H9 (cell line): ENCODE measurements around the gene ZNF132. TPM values are rescaled to one million over a fixed set of nuclear protein-coding genes. Genes with fewer than 3 reads are reported as not detected.

ENCODE experiments used
- DNase-seq: peaks from one replicate; pipeline ENCODE4 v3.0.0-alpha.2; 2017
- H2AFZ ChIP-seq: one replicate; pipeline ENCODE4 v1.6.1; 2013; ENCODE audit warnings: mild to moderate bottlenecking, low read length, control low read depth, moderate library complexity
- H2AK5ac ChIP-seq: 2 replicates; pipeline ENCODE4 v1.6.1; 2013; ENCODE audit warnings: low read length, control low read depth, mixed read lengths; ENCODE audit not compliant: insufficient read length
- H2BK120ac ChIP-seq: one replicate; pipeline ENCODE4 v1.6.1; 2013; ENCODE audit warnings: low read depth, mild to moderate bottlenecking, low read length, control low read depth, inconsistent platforms; ENCODE audit not compliant: poor library complexity, severe bottlenecking
- H2BK12ac ChIP-seq: 2 replicates; pipeline ENCODE4 v1.6.1; 2013; ENCODE audit warnings: low read length, control low read depth, mixed read lengths, low read depth; ENCODE audit not compliant: insufficient read length
- H2BK15ac ChIP-seq: 2 replicates; pipeline ENCODE4 v1.6.1; 2013; ENCODE audit warnings: low read depth, low read length, control low read depth
- H2BK20ac ChIP-seq: one replicate; pipeline ENCODE4 v1.6.1; 2013; ENCODE audit warnings: low read depth, mild to moderate bottlenecking, low read length, control low read depth, inconsistent platforms; ENCODE audit not compliant: poor library complexity, severe bottlenecking
- H2BK5ac ChIP-seq: 2 replicates; pipeline ENCODE4 v1.6.1; 2013; ENCODE audit warnings: low read length, control low read depth, mixed read lengths; ENCODE audit not compliant: insufficient read length
- H3K14ac ChIP-seq: 2 replicates; pipeline ENCODE4 v1.6.1; 2013; ENCODE audit warnings: low read length, control low read depth; ENCODE audit not compliant: insufficient read depth
- H3K18ac ChIP-seq: 2 replicates; pipeline ENCODE4 v1.6.1; 2013; ENCODE audit warnings: low read depth, mild to moderate bottlenecking, mixed read lengths, low read length, control low read depth; ENCODE audit not compliant: insufficient read length
- H3K23ac ChIP-seq: 2 replicates; pipeline ENCODE4 v1.6.1; 2013; ENCODE audit warnings: low read length, control low read depth, mixed read lengths, low read depth; ENCODE audit not compliant: insufficient read length
- H3K23me2 ChIP-seq: 2 replicates; pipeline ENCODE4 v1.6.1; 2013; ENCODE audit warnings: low read depth, mild to moderate bottlenecking, mixed read lengths, low read length, control low read depth; ENCODE audit not compliant: insufficient read length, poor library complexity, severe bottlenecking
- H3K27ac ChIP-seq: 2 replicates; pipeline ENCODE4 v1.5.1; 2013; ENCODE audit warnings: low read length, control low read depth, mixed read lengths, low read depth; ENCODE audit not compliant: insufficient read length
- H3K27me3 ChIP-seq: 2 replicates; pipeline ENCODE4 v1.6.1; 2013; ENCODE audit warnings: low read length, control low read depth, inconsistent platforms; ENCODE audit not compliant: insufficient read depth
- H3K4ac ChIP-seq: 2 replicates; pipeline ENCODE4 v1.6.1; 2013; ENCODE audit warnings: low read depth, mild to moderate bottlenecking, control low read depth, inconsistent platforms, low read length, moderate library complexity
- H3K4me1 ChIP-seq: 2 replicates; pipeline ENCODE4 v1.6.1; 2013; ENCODE audit warnings: low read length, control low read depth, inconsistent platforms; ENCODE audit not compliant: insufficient read depth
- H3K4me2 ChIP-seq: 2 replicates; pipeline ENCODE4 v1.6.1; 2013; ENCODE audit warnings: low read length, control low read depth, mixed read lengths; ENCODE audit not compliant: insufficient read length, insufficient read depth
- H3K56ac ChIP-seq: 2 replicates; pipeline ENCODE4 v1.6.1; 2013; ENCODE audit warnings: low read depth, mild to moderate bottlenecking, mixed read lengths, low read length, control low read depth; ENCODE audit not compliant: insufficient read length
- H3K79me1 ChIP-seq: 2 replicates; pipeline ENCODE4 v1.6.1; 2013; ENCODE audit warnings: low read depth, mild to moderate bottlenecking, moderate library complexity, low read length, control low read depth, inconsistent platforms; ENCODE audit not compliant: insufficient read depth, poor library complexity, severe bottlenecking
- H3K79me2 ChIP-seq: 2 replicates; pipeline ENCODE4 v1.6.1; 2013; ENCODE audit warnings: low read length, control low read depth, inconsistent platforms; ENCODE audit not compliant: insufficient read depth
- H3K9ac ChIP-seq: 2 replicates; pipeline ENCODE4 v1.6.1; 2013; ENCODE audit warnings: low read length, control low read depth, mixed read lengths; ENCODE audit not compliant: insufficient read length; ENCODE audit errors: extremely low read depth
- H3K9me3 ChIP-seq: one replicate; pipeline ENCODE4 v1.6.1; 2013; ENCODE audit warnings: low read depth, low read length, inconsistent platforms; ENCODE audit not compliant: control insufficient read depth
- H3T11ph ChIP-seq: one replicate; pipeline ENCODE4 v1.6.1; 2013; ENCODE audit warnings: mild to moderate bottlenecking, low read length, control low read depth, inconsistent platforms
- H4K20me1 ChIP-seq: one replicate; pipeline ENCODE4 v1.6.1; 2013; ENCODE audit not compliant: control insufficient read depth, insufficient read length, insufficient read depth
- H4K5ac ChIP-seq: 2 replicates; pipeline ENCODE4 v1.6.1; 2013; ENCODE audit warnings: low read depth, mild to moderate bottlenecking, mixed read lengths, low read length, control low read depth; ENCODE audit not compliant: insufficient read length
- H4K8ac ChIP-seq: replicated peaks from 2 replicates; pipeline ENCODE4 v1.6.1; 2013; ENCODE audit warnings: low read length, control low read depth, mixed read lengths, low read depth; ENCODE audit not compliant: insufficient read length
- H4K91ac ChIP-seq: 2 replicates; pipeline ENCODE4 v1.6.1; 2013; ENCODE audit warnings: low read depth, mild to moderate bottlenecking, moderate library complexity, mixed read lengths, low read length, control low read depth; ENCODE audit not compliant: insufficient read length
- H3K27ac Mint-ChIP-seq, 3 experiments: 2 replicates in 2 of 3; 3 replicates in 1 of 3; pipeline ENCODE4 v1.8.0; 2020 to 2021; ENCODE audit warnings: mixed read lengths in 3 of 3, mild to moderate bottlenecking in 1 of 3, moderate library complexity in 1 of 3
- H3K27me3 Mint-ChIP-seq: 2 replicates; pipeline ENCODE4 v1.8.0; 2021; ENCODE audit warnings: low read depth, mild to moderate bottlenecking, moderate library complexity, mixed read lengths
- H3K36me3 Mint-ChIP-seq, 3 experiments: 2 replicates in 2 of 3; 3 replicates in 1 of 3; pipeline ENCODE4 v1.8.0; 2020 to 2021; ENCODE audit warnings: low read depth in 3 of 3, mixed read lengths in 3 of 3; ENCODE audit not compliant: insufficient read depth in 1 of 3
- H3K4me1 Mint-ChIP-seq, 2 experiments: 2 replicates each; pipeline ENCODE4 v1.8.0; 2020; ENCODE audit warnings: mixed read lengths in 2 of 2
- H3K4me3 Mint-ChIP-seq, 2 experiments: 2 replicates in 1 of 2; 3 replicates in 1 of 2; pipeline ENCODE4 v1.8.0; 2020 to 2021; ENCODE audit warnings: mild to moderate bottlenecking in 2 of 2, mixed read lengths in 2 of 2, moderate library complexity in 1 of 2
- H3K9me3 Mint-ChIP-seq, 2 experiments: 2 replicates in 1 of 2; 3 replicates in 1 of 2; pipeline ENCODE4 v1.8.0; 2020; ENCODE audit warnings: mild to moderate bottlenecking in 2 of 2, mixed read lengths in 2 of 2, moderate library complexity in 1 of 2
- WGBS: extraction: QIAGEN DNeasy Blood & Tissue Kit; methylation state at CpG from one replicate; pipeline ENCODE4 v1.1.7; 2013; ENCODE audit warnings: missing lambda C conversion rate, low lambda C conversion rate, mixed read lengths; ENCODE audit not compliant: insufficient read length; ENCODE audit errors: extremely low coverage; 5-methylcytosine and 5-hydroxymethylcytosine counted together
- total RNA-seq: library from RNA; stranded (reverse); gene quantifications from 2 replicates; pipeline ENCODE4 v1.2.1, GENCODE V29; 2021
- TF ChIP-seq, protein P1 (sequence below): fragments of 200-600 bp; sonication (generic); conservative IDR thresholded peaks from 3 replicates; pipeline ENCODE4 v1.8.0; 2021; ENCODE audit warnings: antibody characterized with exemption, mild to moderate bottlenecking

The ZNF132 gene
- total RNA-seq, 1 experiment from 2014 or later: 0.24 TPM

DNA sequence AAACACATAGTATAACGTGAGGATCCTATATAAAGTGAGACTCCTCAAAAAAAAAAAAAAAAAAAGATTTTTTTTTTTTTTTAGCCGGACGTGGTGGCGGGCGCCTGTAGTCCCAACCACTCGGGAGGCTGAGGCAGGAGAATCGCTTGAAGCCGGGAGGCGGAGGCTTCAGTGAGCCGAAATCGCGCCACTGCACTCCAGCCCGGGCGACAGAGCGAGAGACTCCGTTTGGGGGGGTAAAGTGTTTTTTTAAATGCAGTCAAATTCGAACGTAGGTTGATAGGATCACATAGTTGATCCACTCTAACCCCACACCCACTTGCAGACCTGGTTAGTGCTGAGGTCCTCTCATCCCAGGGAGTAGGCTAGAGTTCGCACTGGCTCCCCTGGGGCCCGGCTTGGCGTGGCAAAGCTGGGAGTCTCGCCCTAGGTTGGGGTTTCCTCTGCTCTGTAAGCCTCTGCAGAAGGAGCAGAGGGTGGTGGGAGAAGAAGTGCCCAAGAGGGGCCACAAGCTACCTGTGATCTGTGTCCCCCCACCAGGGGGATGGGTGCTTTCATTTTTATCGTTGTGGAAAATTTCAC lies 38.0 kb downstream of the ZNF132 start:
- Histone ChIP-seq H3T11ph (no peak overlapping the region), H2BK15ac (no peak overlapping the region; the same call in 1 of the 2 replicates), H4K8ac (no peak overlapping the region), H4K5ac (no peak overlapping the region), H3K23me2 (peaks cover 7% of the 10 kb centered on the region), H3K9me3 (no peaks in the 10 kb centered on the region), H2AK5ac (no peak overlapping the region), H3K23ac (no peak overlapping the region), H4K91ac (no peak overlapping the region), H2AFZ (no peak overlapping the region), H3K4me1 (no peaks in the 10 kb centered on the region; the same call in 1 of the 2 replicates), H3K27ac (no peak overlapping the region), H3K9ac (no peak overlapping the region), H3K27me3 (no peaks in the 10 kb centered on the region; the same call in 1 of the 2 replicates), H3K4ac (no peak overlapping the region), H3K18ac (peak overlapping the region; percentile 68), H3K14ac (no peak overlapping the region), H2BK12ac (no peak overlapping the region), H2BK120ac (no peak overlapping the region), H2BK20ac (no peak overlapping the region), H3K79me2 (no peaks in the 10 kb centered on the region), H3K79me1 (no peaks in the 10 kb centered on the region), H3K4me2 (peak overlapping the region; percentile 25), H2BK5ac (no peak overlapping the region), H3K56ac (no peak overlapping the region), H4K20me1 (no peaks in the 10 kb centered on the region)
- H3K27me3 Mint-ChIP-seq: peaks cover 10% of the 10 kb centered on the region
- peaks cover 8 to 13% of the 10 kb centered on the region in 2 experiments; a peak in 4 of 5 replicates for H3K9me3 Mint-ChIP-seq
- peak overlapping the region; percentile 82 to 94 for H3K4me3 Mint-ChIP-seq
- H3K36me3 Mint-ChIP-seq: peaks cover 7 to 11% (median 7%) of the 10 kb centered on the region in 3 experiments; a peak in 6 of 7 replicates
- TF ChIP-seq, protein P1, sequence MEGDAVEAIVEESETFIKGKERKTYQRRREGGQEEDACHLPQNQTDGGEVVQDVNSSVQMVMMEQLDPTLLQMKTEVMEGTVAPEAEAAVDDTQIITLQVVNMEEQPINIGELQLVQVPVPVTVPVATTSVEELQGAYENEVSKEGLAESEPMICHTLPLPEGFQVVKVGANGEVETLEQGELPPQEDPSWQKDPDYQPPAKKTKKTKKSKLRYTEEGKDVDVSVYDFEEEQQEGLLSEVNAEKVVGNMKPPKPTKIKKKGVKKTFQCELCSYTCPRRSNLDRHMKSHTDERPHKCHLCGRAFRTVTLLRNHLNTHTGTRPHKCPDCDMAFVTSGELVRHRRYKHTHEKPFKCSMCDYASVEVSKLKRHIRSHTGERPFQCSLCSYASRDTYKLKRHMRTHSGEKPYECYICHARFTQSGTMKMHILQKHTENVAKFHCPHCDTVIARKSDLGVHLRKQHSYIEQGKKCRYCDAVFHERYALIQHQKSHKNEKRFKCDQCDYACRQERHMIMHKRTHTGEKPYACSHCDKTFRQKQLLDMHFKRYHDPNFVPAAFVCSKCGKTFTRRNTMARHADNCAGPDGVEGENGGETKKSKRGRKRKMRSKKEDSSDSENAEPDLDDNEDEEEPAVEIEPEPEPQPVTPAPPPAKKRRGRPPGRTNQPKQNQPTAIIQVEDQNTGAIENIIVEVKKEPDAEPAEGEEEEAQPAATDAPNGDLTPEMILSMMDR: no peak
- peaks cover 13% of the 10 kb centered on the region in 2 experiments for H3K4me1 Mint-ChIP-seq
- no peak overlapping the region for H3K27ac Mint-ChIP-seq
- no peak for DNase-seq
- WGBS: no CpG with 5 or more reads among the region's 23 CpGs
